ENCODE results near the gene LSM14A. TPM values are rescaled to one million over a fixed set of nuclear protein-coding genes. Genes with fewer than 3 reads are reported as not detected.
"Not testable (repeated sequence)": the region's sequence is repeated elsewhere in the genome, so short reads cannot be mapped to it uniquely, and the experiment has no call there.

The LSM14A gene
- total and polyA plus RNA-seq, 8 donors = 32.0 to 56.8 (median 43.4) TPM

GRCh38 chr19:34193439-34193838, 21.1 kb downstream of the LSM14A start:
- H3K27ac ChIP-seq = no peak overlapping the region
- peaks cover 19 to 24% (median 21%) of the 10 kb centered on the region in 3 donors for H3K4me1 ChIP-seq
- FAIRE-seq (no peak), ATAC-seq (no peak), DNase-seq (no peak)
- H3K4me3 ChIP-seq = no peak overlapping the region
- WGBS, 2 donors = 83 to 91% methylated on average over 2 of the region's 2 CpGs
- H3K27me3 ChIP-seq = no peaks in the 10 kb centered on the region
- TF ChIP-seq CTCF (IDR thresholded peaks at IDR 0.05) = no peak
- H3K9me3 ChIP-seq = no peaks in the 10 kb centered on the region
- H3K36me3 ChIP-seq = peaks cover 11 to 36% (median 17%) of the 10 kb centered on the region in 3 donors
- intact Hi-C loops (cut with DNase I) = no loop called here

- intact Hi-C loops (cut with DNase I) = no loop called here
- TF ChIP-seq CTCF (IDR thresholded peaks at IDR 0.05) = no peak
- 93 to 95% methylated on average over 4 of the region's 4 CpGs for WGBS, 2 donors
- Histone ChIP-seq H3K36me3 (peaks cover 11 to 36% (median 17%) of the 10 kb centered on the region in 3 donors), H3K27ac (no peak overlapping the region), H3K4me1 (peaks cover 18 to 23% (median 18%) of the 10 kb centered on the region in 3 donors), H3K4me3 (no peak overlapping the region), H3K27me3 (no peaks in the 10 kb centered on the region), H3K9me3 (no peaks in the 10 kb centered on the region)
- ATAC-seq (no peak), FAIRE-seq (no peak), DNase-seq (no peak)
Measured at GRCh38 chr19:34193876-34194275, 21.6 kb downstream of the LSM14A start.

- Histone ChIP-seq H3K9me3 (no peaks in the 10 kb centered on the region), H3K27me3 (no peaks in the 10 kb centered on the region), H3K27ac (no peak overlapping the region), H3K4me3 (no peak overlapping the region), H3K36me3 (peaks cover 0 to 22% (median 3%) of the 10 kb centered on the region in 3 donors), H3K4me1 (no peaks in the 10 kb centered on the region)
- ATAC-seq (no peak), FAIRE-seq (no peak), DNase-seq (no peak)
- intact Hi-C loops (cut with DNase I) = no loop called here
- TF ChIP-seq CTCF (IDR thresholded peaks at IDR 0.05) = no peak
- WGBS, 2 donors = 96 to 98% methylated on average over 6 of the region's 6 CpGs
Measured at GRCh38 chr19:34201133-34201532, 28.8 kb downstream of the LSM14A start.

GRCh38 chr19:34205324-34205723, 33.0 kb downstream of the LSM14A start:
- H3K4me1 ChIP-seq; ATAC-seq; intact Hi-C loops (cut with DNase I); DNase-seq; H3K27me3 ChIP-seq; H3K4me3 ChIP-seq; H3K27ac ChIP-seq; H3K9me3 ChIP-seq; FAIRE-seq: not testable (repeated sequence)
- WGBS, 2 donors = 95 to 99% methylated on average over 7 of the region's 7 CpGs
- H3K36me3 ChIP-seq = peaks cover 0 to 26% (median 0%) of the 10 kb centered on the region in 3 donors

GRCh38 chr19:34208291-34208884, 36.1 kb downstream of the LSM14A start:
- intact Hi-C loops (cut with DNase I) = no loop called here
- ATAC-seq (no peak), DNase-seq (no peak), FAIRE-seq (no peak)
- Histone ChIP-seq H3K36me3 (peaks cover 0 to 32% (median 0%) of the 10 kb centered on the region in 3 donors), H3K27ac (no peak overlapping the region), H3K27me3 (no peaks in the 10 kb centered on the region), H3K9me3 (no peaks in the 10 kb centered on the region), H3K4me1 (no peaks in the 10 kb centered on the region), H3K4me3 (no peak overlapping the region)
- no peak for TF ChIP-seq CTCF (IDR thresholded peaks at IDR 0.05)
- 87 to 94% methylated on average over 1 of the region's 1 CpG for WGBS, 2 donors

Measured in pancreas (tissue), 10 donors.